HG02759 (cell line): ENCODE results near the gene PRKAA2.

Experiments
- ATAC-seq: cut with Tn5 transposase; IDR thresholded peaks from one replicate; pipeline ENCODE4 v1.9.1; 2021; ENCODE audit warnings: mild to moderate bottlenecking, moderate library complexity; ENCODE audit not compliant: unreplicated experiment

The PRKAA2 gene

DNA sequence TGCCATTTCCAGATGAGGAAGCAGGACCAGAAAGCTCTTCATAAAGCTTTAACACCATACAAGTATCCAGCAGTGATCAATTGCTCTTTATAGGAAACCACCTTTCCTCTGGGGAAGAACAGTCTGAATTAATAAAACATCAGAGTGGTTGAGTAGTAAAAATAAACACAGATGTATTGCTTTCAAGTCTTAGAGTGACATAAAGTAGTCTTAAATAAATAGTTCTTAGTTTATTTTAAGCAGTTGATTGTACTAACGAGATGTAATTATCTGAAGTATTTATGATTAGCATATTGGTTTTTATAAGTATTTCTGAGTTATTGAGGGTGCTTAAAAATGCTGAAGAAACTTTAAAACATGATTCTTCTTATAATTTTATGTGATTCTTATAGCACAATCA is 67.0 kb downstream of the PRKAA2 start:
- ATAC-seq, result no peak

DNA sequence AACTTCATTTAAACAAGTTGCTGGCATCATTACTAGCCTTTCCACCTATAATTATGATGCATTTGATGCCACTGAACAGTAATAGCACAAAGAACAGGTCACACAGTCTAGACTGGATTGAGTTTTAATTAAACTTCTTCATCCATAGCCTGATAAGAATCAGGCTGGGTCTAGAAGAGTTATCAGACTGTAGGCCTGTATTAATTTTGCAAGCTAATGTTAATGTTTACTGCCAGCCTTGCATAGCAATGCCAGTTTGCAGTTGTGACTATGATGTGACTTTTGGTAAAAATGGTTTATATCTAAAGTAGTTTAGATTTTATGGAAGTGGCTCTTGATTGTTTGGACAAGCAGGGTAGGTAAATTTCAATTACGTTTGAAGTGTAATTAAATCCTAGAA is 68.0 kb downstream of the PRKAA2 start:
- ATAC-seq, result no peak

DNA sequence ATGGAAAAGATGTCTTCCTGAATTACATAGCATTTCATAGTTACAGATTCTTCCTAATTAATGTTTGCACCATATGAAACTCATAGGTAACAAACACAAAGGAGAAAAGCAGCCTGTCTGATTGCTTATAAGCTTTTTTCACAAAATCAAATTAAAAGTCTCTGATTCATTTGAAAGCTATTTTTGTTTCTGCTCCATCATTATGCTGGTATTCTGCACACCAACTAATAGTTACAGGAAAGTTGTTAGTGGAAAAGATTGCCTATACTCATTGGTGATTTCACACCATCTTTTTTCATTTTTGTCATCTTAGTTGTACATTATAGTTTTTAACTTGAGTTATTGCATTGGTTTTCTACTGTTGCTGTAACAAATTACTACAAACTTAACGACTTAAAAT is 70.0 kb downstream of the PRKAA2 start:
- ATAC-seq, result no peak

DNA sequence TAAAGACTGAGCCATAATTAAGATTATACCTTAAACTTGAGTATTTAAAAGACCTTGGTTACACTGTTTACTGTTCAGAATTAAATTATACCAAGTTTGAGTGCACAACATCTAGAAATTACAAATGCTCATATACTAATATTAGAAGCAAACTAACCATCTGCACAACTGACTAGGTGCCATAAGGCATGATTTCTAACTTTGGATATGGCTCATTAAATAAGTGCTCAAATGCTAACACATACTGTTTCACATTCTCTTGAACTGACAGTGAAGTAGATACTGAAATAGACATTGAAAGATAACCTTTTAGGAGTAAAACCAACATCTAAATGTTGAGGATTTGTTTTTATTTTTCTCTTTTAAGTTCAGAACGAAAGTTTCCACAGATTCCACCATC is 74.1 kb downstream of the PRKAA2 start:
- no peak for ATAC-seq

DNA sequence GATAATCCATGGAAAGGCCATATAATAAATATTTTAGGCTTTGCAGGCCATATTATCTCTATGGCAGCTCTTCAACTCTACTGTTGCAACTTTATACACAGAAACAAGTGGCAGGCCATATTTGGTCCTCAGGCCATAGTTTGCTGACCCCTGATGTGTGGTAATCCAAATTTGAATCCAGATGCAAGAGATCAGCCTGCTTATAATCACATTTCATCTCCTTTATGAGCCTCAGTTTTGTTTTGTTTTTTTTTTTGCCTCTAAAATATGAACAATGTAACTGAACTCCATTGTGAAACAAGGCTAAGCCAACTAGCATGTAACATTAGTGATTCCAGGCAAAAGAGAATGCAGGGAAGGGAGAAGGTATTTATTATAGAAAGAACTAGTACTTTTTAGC is 81.6 kb downstream of the PRKAA2 start:
- no peak for ATAC-seq

DNA sequence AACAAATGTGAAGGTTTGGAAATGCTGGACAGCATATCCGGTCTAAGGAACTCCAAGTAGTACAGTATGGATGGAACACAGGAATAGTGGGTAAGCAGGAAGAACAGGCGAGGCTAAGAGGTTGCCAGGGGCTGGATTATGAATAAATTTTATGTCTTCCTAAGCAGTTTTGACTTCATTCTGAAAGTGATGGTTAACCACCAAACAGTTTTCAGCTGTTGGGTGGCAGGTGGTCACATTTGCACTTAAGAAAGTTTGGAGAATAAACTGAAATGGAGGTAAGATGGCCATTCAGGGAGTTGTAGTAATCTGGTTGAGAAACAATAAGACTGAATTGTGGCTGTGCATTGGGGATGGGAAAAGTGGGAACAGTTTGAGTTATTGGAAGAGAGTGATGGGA is 83.8 kb downstream of the PRKAA2 start:
- ATAC-seq, result no peak

DNA sequence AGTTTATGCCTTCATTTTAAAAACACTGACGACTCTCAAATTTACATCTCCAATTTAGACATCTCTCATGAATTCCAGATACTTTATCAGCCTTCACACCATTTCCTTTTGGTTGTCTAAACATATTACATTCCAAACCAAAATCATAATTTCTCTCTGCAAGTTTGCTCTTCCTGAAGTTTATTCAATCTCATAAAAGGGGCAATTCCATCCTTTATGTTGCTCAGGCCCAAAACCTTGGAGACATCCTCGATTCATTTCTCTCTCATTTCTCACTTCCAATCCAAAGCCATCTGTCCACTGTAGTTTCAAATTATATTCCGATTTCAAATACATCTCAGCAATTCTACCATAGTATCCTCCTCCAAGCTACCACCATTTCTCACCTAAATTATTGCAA is 100.1 kb downstream of the PRKAA2 start:
- no peak for ATAC-seq

DNA sequence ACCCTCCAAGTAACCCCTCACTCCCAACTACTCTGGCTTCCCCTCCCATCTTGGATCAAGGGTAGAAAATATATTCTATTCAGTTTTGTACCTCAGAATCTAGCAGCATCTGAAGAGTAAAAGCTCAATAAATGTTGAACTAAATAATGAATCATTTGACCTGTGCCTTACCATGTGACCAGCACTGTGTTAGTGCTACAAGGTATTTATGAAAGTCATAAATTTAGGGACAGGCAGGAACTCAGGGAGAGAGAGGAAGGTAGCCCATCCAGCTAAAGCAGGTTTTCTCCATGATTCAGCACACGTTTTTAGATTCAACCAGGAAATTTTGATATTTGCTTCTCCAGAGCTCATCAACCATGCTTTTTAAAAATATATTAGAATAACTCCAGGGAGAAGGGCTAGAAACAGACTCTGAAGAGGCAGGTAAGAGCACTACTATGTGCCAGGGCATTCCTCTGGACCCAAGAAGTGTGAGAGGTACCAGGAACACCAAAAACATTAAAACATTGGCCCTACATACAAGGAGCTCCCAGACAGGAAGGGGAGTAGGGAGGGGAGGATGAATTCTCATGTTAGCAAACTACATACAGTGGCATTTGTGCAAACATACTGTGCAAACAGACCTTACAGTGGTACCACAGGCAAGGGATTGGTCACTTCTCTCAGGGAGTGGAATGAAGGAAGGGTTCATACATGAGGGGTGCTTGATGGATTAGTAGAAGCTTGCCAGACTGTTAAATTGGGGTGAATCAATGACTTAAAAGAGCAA is 109.8 kb downstream of the PRKAA2 start:
- ATAC-seq, result no peak

DNA sequence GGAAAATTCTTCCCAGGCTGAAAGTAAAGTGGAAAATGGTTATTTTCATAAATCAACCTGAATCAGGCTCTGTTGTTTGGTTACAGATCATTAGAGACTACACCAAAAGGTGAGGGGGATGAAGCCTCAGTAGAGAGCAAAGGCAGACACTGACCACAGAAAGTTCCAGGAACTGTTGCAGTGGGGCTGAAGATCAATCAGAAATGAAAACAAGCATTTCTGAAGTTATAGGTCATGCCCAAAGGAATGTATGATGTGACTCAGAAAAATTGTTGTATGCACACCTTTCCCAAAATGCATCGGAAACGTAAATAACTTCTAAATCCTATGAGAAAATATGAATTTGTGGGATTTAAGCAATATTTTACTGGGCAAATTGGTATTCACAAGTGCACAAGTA is 110.8 kb downstream of the PRKAA2 start:
- ATAC-seq, result no peak

DNA sequence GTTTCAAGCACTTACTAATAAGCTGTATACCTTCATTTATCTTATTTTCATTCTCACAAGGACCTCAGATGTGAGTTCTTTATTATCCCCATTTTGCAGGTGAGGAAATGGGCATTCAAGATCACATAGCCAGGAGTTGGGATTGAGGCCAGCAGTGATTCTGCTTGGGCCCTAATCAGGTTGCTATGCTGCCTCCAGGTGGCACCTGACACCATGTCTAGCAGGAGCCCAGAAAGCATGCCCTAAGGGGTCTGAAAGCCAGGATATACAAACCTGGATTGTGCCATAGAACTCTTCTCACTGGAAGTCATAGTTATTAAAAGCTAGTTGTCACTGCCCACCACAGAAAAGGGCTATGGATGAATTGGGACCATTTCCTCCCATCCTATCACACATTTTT is 113.0 kb downstream of the PRKAA2 start:
- no peak for ATAC-seq

DNA sequence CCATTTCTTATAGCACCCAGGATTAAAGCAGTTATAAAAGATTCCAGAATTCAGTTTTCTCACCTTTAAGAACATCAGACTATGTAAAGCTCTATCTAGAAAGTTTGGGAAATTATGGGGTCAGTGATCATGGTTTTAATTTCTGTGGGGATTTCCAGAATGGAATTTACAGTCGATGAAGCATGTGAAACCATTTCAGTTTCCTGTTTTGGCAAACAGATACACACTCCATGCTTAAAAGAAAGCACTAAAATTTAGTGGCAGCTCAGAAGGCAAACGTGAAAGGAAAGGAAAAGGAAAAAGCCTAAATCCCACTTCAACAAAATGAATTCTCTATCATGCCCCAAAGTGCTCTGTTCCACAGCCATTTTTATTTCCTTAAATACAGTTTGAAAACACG is 113.7 kb downstream of the PRKAA2 start:
- no peak for ATAC-seq
